SK-N-SH (cell line): ENCODE results near the gene GFPT2. TPM values are rescaled to one million over a fixed set of nuclear protein-coding genes. Genes with fewer than 3 reads are reported as not detected.

Experiments
- CTCF ChIA-PET: fragments of 300-600, 350-600 bp; formaldehyde crosslinking; extraction: SDS; loops from one replicate; lab custom pipeline; 2021; lab: Yijun Ruan, JAX
- POLR2A ChIA-PET: fragments of 350-600 bp; sonication (Branson Sonifier 250); formaldehyde crosslinking; extraction: SDS; loops from one replicate; lab custom pipeline; 2020; ENCODE audit warnings: antibody characterized with exemption, inconsistent platforms; lab: Yijun Ruan, JAX
- DNase-seq: peaks from one replicate; pipeline ENCODE4 v3.0.0; 2012
- H2AFZ ChIP-seq: fragments of 200-600 bp; sonication (generic); 2 replicates; pipeline ENCODE4 v1.8.1; 2016; ENCODE audit warnings: antibody characterized with exemption, mild to moderate bottlenecking, low read depth
- H3F3A ChIP-seq: fragments of 200-600 bp; sonication (generic); replicated peaks from 2 replicates; pipeline ENCODE3; 2016; ENCODE audit warnings: antibody characterized with exemption, mild to moderate bottlenecking; ENCODE audit not compliant: insufficient read depth
- H3K27ac ChIP-seq, 2 experiments: fragments of 200-500 bp in 1 of 2; fragments of 200-600 bp in 1 of 2; sonication (Bioruptor generic) in 1 of 2; sonication (generic), shearing (Covaris generic) in 1 of 2; 2 replicates each; pipeline versions ENCODE4 v1.5.1 to v1.6.1; 2014 to 2016; ENCODE audit warnings: low read depth in 2 of 2, inconsistent platforms in 1 of 2, low read length in 1 of 2, mild to moderate bottlenecking in 1 of 2, mixed read lengths in 1 of 2
- H3K27me3 ChIP-seq: fragments of 200-600 bp; sonication (generic), shearing (Covaris generic); 2 replicates; pipeline ENCODE4 v1.6.1; 2016; ENCODE audit warnings: mixed run types; ENCODE audit not compliant: insufficient read depth
- H3K36me3 ChIP-seq, 2 experiments: fragments of 200-500 bp in 1 of 2; fragments of 200-600 bp in 1 of 2; sonication (Bioruptor generic) in 1 of 2; sonication (generic) in 1 of 2; replicated peaks in 1 of 2; 2 replicates each; pipeline versions ENCODE3 to v1.5.1; 2014 to 2016; ENCODE audit warnings: low read length in 1 of 2, mild to moderate bottlenecking in 1 of 2; ENCODE audit not compliant: insufficient read depth in 2 of 2, control insufficient read depth in 1 of 2
- H3K4me1 ChIP-seq, 2 experiments: fragments of 200-500 bp in 1 of 2; fragments of 200-600 bp in 1 of 2; sonication (Bioruptor generic) in 1 of 2; sonication (generic), shearing (Covaris generic) in 1 of 2; 2 replicates each; pipeline versions ENCODE4 v1.5.1 to v1.6.1; 2014 to 2016; ENCODE audit warnings: low read depth in 1 of 2, low read length in 1 of 2, mixed run types in 1 of 2; ENCODE audit not compliant: insufficient read depth in 2 of 2, control insufficient read depth in 1 of 2
- H3K4me2 ChIP-seq: fragments of 200-600 bp; sonication (generic), shearing (Covaris generic); 2 replicates; pipeline ENCODE4 v1.6.1; 2017; ENCODE audit warnings: mixed run types
- H3K4me3 ChIP-seq, 2 experiments: fragments of 200-500 bp in 1 of 2; fragments of 200-600 bp in 1 of 2; sonication (Bioruptor generic) in 1 of 2; sonication (generic), shearing (Covaris generic) in 1 of 2; 2 replicates each; pipeline versions ENCODE4 v1.5.1 to v1.8.1; 2014 to 2016; ENCODE audit warnings: low read depth in 2 of 2, inconsistent platforms in 1 of 2, low read length in 1 of 2, mild to moderate bottlenecking in 1 of 2, mixed read lengths in 1 of 2, moderate library complexity in 1 of 2
- H3K79me2 ChIP-seq: fragments of 200-600 bp; sonication (generic); 2 replicates; pipeline ENCODE4 v1.8.1; 2017; ENCODE audit warnings: mild to moderate bottlenecking; ENCODE audit not compliant: insufficient read depth
- H3K9ac ChIP-seq: fragments of 200-600 bp; sonication (generic); 2 replicates; pipeline ENCODE4 v1.6.1; 2017; ENCODE audit warnings: mixed run types
- H3K9me2 ChIP-seq: fragments of 200-600 bp; sonication (generic); 2 replicates; pipeline ENCODE4 v1.6.1; 2017; ENCODE audit warnings: mixed run types
- H3K9me3 ChIP-seq: fragments of 200-600 bp; sonication (generic); 2 replicates; pipeline ENCODE4 v1.6.1; 2017; ENCODE audit warnings: mixed run types, mild to moderate bottlenecking, moderate library complexity
- H4K20me1 ChIP-seq: fragments of 200-600 bp; sonication (generic); 2 replicates; pipeline ENCODE4 v1.6.1; 2017; ENCODE audit warnings: mild to moderate bottlenecking, mixed run types; ENCODE audit not compliant: insufficient read depth
- ELF1 ChIP-seq: IDR thresholded peaks from 2 replicates; pipeline ENCODE4 v1.4.0; 2012
- EZH2phosphoT487 ChIP-seq: fragments of 200-600 bp; sonication (generic); IDR thresholded peaks from 2 replicates; pipeline ENCODE4 v1.6.1; 2017; ENCODE audit warnings: low read depth, mixed run types, mild to moderate bottlenecking, antibody characterized with exemption, moderate library complexity, borderline replicate concordance
- FOSL2 ChIP-seq: IDR thresholded peaks from 2 replicates; pipeline ENCODE4 v1.4.0; 2012; ENCODE audit warnings: low read depth, mild to moderate bottlenecking, moderate library complexity, borderline replicate concordance
- FOXM1 ChIP-seq: IDR thresholded peaks from 2 replicates; pipeline ENCODE4 v1.4.0; 2012; ENCODE audit warnings: low read depth, mild to moderate bottlenecking
- GABPA ChIP-seq: IDR thresholded peaks from 2 replicates; pipeline ENCODE4 v1.4.0; 2012; ENCODE audit warnings: low read depth, mild to moderate bottlenecking
- GATA2 ChIP-seq: sonication (generic); formaldehyde crosslinking; IDR thresholded peaks from 2 replicates; pipeline ENCODE4 v1.5.0; 2020; ENCODE audit warnings: mild to moderate bottlenecking, missing genetic modification reagents
- JUND ChIP-seq: IDR thresholded peaks from 2 replicates; pipeline ENCODE4 v1.4.0; 2012
- MEF2A ChIP-seq: IDR thresholded peaks from 2 replicates; pipeline ENCODE4 v1.4.0; 2012; ENCODE audit warnings: low read depth, borderline replicate concordance
- NRF1 ChIP-seq: IDR thresholded peaks from 2 replicates; pipeline ENCODE4 v1.6.1; 2012; ENCODE audit warnings: low read depth, mild to moderate bottlenecking, low read length
- RCOR1 ChIP-seq: fragments of 150-350 bp; IDR thresholded peaks from 2 replicates; pipeline ENCODE4 v1.6.1; 2017; ENCODE audit warnings: antibody characterized with exemption, low read length
- RXRA ChIP-seq: IDR thresholded peaks from 2 replicates; pipeline ENCODE4 v1.4.0; 2012; ENCODE audit warnings: low read depth, mild to moderate bottlenecking, borderline replicate concordance
- YY1 ChIP-seq: IDR thresholded peaks from 2 replicates; pipeline ENCODE4 v1.4.0; 2012; ENCODE audit warnings: low read depth, mild to moderate bottlenecking
- ZBTB33 ChIP-seq: IDR thresholded peaks from 2 replicates; pipeline ENCODE4 v1.4.0; 2012; ENCODE audit warnings: low read depth, borderline replicate concordance
- WGBS: methylation state at CpG from one replicate; pipeline ENCODE4 v1.1.6; 2017; ENCODE audit warnings: low lambda C conversion rate; 5-methylcytosine and 5-hydroxymethylcytosine counted together
- polyA plus RNA-seq, 3 experiments: library from polyadenylated mRNA; depleted of rRNA; stranded (reverse); fragments of >200 nt; gene quantifications; 2 replicates each; pipeline ENCODE4 v1.2.3, GENCODE V29; 2012
- TF ChIP-seq, protein P1 (sequence below): fragments of 150-350 bp; IDR thresholded peaks from 2 replicates; pipeline ENCODE4 v1.6.1; 2016; ENCODE audit warnings: mild to moderate bottlenecking, low read depth, low read length
- TF ChIP-seq, protein P2 (sequence below): IDR thresholded peaks from 2 replicates; pipeline ENCODE4; 2012

GFPT2 gene
- polyA plus RNA-seq, 1 of the 3 experiments (the other 2 are of a cell fraction), result 8.1 TPM

DNA sequence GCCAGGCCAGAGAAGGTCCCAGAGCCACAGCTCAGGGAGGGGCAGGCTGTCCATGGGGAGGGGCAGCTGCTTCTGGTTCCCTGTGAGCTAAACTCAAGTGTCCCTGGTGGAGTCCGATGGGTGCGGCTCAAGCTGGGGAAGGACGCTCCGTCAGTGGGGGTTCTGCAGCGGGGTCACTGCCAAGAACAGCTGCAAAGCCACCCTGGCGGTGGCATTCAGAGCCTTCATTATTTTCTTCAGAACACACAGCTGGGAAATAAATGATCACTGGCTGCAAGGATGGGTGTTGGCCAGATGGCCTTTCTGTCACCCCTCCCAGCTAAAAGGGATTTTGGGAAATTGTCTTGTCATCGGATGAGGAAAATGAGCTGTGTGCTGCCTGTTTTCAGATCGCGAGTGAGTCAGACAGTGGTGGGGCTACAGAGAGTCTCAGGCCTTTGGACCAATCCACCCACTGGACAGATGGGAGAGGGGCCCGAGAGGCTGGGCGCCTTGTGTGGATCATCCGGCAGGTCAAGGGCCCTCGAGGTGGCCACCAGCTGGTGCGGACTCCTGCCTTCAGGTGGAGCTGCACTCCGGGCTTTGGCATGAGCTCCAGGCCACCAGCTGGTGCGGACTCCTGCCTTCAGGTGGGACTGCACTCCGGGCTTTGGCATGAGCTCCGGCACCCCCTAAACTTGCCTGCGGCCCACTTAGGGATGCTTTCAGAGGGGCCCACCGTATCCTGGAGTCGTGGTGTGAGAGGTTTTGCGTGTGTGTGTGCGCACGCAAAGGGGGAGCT lies 17.9 kb upstream of the GFPT2 start:
- H2AFZ ChIP-seq, result no peak overlapping the region
- DNase-seq, result no peak
- no peaks in the 10 kb centered on the region for H3K9me2 ChIP-seq
- H3K27ac ChIP-seq, result no peak overlapping the region
- ChIA-PET CTCF (interaction anchor here (0.9 to 2.3 kb wide), 4 partner anchors 18 to 100 kb away, joined by 3 to 11 read pairs (median 4); partner anchors contain the start of gene GFPT2), POLR2A (interaction anchor here (0.9 kb wide), 1 partner anchor 17 kb away, joined by 3 read pairs; the partner anchor contains the start of gene GFPT2)
- no peaks in the 10 kb centered on the region for H3K79me2 ChIP-seq
- H3K4me1 ChIP-seq, result peaks cover 0 to 9% of the 10 kb centered on the region in 2 experiments; a peak in 1 of 4 replicates
- H3K36me3 ChIP-seq, result no peaks in the 10 kb centered on the region
- H3K27me3 ChIP-seq, result no peaks in the 10 kb centered on the region
- H3K4me2 ChIP-seq, result no peak overlapping the region
- WGBS, result 79% methylated on average over 7 of the region's 24 CpGs
- H3F3A ChIP-seq, result no peaks in the 10 kb centered on the region
- no peak overlapping the region for H3K9ac ChIP-seq
- H3K4me3 ChIP-seq, result no peak overlapping the region
- TF ChIP-seq ZBTB33 (no peak), MEF2A (no peak), FOXM1 (no peak), NRF1 (no peak), FOSL2 (no peak), ELF1 (no peak), GATA2 (CRISPR knock-in tag) (no peak), EZH2phosphoT487 (no peak), GABPA (no peak), RXRA (no peak), YY1 (no peak), RCOR1 (no peak), JUND (no peak)
- TF ChIP-seq, protein P1, sequence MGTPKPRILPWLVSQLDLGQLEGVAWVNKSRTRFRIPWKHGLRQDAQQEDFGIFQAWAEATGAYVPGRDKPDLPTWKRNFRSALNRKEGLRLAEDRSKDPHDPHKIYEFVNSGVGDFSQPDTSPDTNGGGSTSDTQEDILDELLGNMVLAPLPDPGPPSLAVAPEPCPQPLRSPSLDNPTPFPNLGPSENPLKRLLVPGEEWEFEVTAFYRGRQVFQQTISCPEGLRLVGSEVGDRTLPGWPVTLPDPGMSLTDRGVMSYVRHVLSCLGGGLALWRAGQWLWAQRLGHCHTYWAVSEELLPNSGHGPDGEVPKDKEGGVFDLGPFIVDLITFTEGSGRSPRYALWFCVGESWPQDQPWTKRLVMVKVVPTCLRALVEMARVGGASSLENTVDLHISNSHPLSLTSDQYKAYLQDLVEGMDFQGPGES, result no peak
- TF ChIP-seq, protein P2, sequence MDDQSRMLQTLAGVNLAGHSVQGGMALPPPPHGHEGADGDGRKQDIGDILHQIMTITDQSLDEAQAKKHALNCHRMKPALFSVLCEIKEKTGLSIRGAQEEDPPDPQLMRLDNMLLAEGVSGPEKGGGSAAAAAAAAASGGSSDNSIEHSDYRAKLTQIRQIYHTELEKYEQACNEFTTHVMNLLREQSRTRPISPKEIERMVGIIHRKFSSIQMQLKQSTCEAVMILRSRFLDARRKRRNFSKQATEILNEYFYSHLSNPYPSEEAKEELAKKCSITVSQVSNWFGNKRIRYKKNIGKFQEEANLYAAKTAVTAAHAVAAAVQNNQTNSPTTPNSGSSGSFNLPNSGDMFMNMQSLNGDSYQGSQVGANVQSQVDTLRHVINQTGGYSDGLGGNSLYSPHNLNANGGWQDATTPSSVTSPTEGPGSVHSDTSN, result no peak
- TF ChIP-seq, all 33 proteins: peak for 0
- H3K9me3 ChIP-seq, result no peaks in the 10 kb centered on the region
- no peaks in the 10 kb centered on the region for H4K20me1 ChIP-seq
